GM19025 (cell line): Measurements from ENCODE around the gene CCNY.

Source experiments
- ATAC-seq: cut with Tn5 transposase; IDR thresholded peaks from one replicate; pipeline ENCODE4 v1.9.1; 2021; ENCODE audit warnings: mild to moderate bottlenecking, low read depth, moderate library complexity; ENCODE audit not compliant: unreplicated experiment

Gene CCNY

GRCh38 chr10:35573796-35574195 is 237.5 kb downstream of the CCNY start:
- no peak for ATAC-seq

- ATAC-seq = no peak
Measured at GRCh38 chr10:35574924-35575352, 238.6 kb downstream of the CCNY start.

GRCh38 chr10:35575640-35576039 is 239.3 kb downstream of the CCNY start:
- ATAC-seq = no peak

GRCh38 chr10:35576730-35577129 is 240.4 kb downstream of the CCNY start:
- no peak for ATAC-seq

GRCh38 chr10:35577926-35578617 is 241.8 kb downstream of the CCNY start:
- no peak for ATAC-seq

- no peak for ATAC-seq
Measured at GRCh38 chr10:35578618-35578956, 242.3 kb downstream of the CCNY start.

GRCh38 chr10:35579116-35579515 is 242.8 kb downstream of the CCNY start:
- ATAC-seq = no peak

- ATAC-seq = no peak
Measured at GRCh38 chr10:35579726-35580422, 243.6 kb downstream of the CCNY start.

GRCh38 chr10:35580423-35580770 is 244.1 kb downstream of the CCNY start:
- ATAC-seq = no peak

GRCh38 chr10:35581655-35582054 is 245.3 kb downstream of the CCNY start:
- ATAC-seq = no peak

- ATAC-seq = no peak
Measured at GRCh38 chr10:35584946-35585345, 248.6 kb downstream of the CCNY start.

- no peak for ATAC-seq
Measured at GRCh38 chr10:35585356-35585755, 249.0 kb downstream of the CCNY start.

- ATAC-seq = no peak
Measured at GRCh38 chr10:35585903-35586535, 249.7 kb downstream of the CCNY start.

GRCh38 chr10:35588836-35589235 is 252.5 kb downstream of the CCNY start:
- no peak for ATAC-seq

GRCh38 chr10:35592441-35592840 is 256.1 kb downstream of the CCNY start:
- no peak for ATAC-seq

GRCh38 chr10:35594115-35595079 is 258.1 kb downstream of the CCNY start:
- no peak for ATAC-seq

GRCh38 chr10:35595106-35595505 is 258.8 kb downstream of the CCNY start:
- no peak for ATAC-seq

- no peak for ATAC-seq
Measured at GRCh38 chr10:35598379-35598778, 262.1 kb downstream of the CCNY start.

- no peak for ATAC-seq
Measured at GRCh38 chr10:35600193-35600592, 263.9 kb downstream of the CCNY start.

GRCh38 chr10:35605191-35605590 is 268.9 kb downstream of the CCNY start, which contains the start of gene GJD4:
Gene GJD4, plus strand, starts transcription at chr10:35605341. Its CDS starts 227 bp downstream, at chr10:35605568.
- no peak for ATAC-seq

GRCh38 chr10:35606430-35606829 is 270.1 kb downstream of the CCNY start:
- no peak for ATAC-seq
